ENCODE data around the gene LKAAEAR1.

LKAAEAR1 gene

DNA sequence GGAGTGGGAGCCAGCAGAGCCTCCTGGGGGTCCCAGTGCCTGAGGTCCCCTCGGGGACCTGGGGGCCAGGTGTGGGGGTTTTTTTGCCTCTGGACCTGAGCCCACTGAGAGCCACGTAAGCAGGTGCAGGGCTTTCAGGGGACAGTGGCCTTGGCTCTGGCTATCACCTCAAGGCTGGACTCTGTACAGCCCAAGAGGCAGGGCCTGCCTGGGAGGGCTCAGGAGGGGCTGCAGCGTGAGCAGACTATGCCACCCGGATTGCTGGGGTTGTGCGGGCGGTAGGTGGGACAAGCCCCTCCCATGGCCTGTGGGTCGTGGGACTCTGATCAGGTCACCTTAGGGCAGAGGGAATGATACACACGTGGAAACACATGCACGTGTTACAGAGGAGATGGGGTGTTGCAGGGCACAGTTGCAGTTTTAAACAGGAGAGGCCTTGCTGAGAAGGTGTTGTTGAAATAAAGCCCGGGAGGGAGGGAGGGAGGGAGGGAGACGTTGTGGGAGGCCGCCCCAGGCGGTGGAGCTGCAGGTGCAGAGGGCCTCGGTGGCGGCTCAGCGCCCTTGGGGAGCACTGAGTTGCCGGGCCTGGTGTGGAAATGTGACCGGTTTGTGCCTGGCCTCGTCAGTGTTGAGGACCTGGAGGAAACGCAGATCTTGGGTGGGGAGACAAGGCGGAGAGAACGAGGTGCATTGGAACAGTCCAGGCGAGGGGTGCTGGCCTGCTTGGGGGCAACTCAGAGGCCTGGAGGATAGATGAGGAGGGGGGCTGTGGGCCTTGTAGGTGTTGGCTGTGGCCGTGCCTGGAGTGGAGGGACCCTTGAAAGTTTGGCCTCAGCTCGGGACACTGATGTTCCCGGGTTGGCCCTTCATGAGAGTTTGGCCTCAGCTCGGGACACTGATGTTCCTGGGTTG, 18.9 kb downstream of the LKAAEAR1 start:
- no peak for DNase-seq

DNA sequence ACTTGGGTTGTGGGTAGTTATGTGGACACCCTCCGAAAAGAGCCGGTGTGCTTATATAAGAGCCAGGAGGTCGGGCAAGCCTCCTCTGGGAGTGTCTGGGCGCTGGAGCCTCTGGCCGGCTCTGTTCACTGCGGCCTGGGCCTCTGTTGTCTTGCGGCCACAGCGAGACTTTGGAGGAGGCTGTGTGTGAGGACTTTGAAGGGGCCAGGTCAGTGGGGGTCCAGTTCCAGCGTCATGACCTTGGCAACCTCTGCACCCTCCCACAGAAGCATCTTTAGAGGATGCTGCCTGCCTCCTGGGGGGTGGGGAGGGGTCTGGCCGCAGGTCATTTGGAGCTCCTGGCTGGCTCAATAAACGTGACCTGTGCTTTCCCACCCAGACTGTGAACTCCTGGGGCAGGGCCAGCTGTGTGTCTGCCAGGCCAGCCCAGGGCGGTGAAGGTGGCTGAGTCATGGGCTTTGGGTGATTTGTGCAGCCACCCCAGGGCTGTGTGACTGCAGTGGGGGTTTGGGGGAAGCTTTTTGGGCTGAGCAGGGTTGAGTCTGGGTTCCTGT, 20.0 kb downstream of the LKAAEAR1 start:
- no peak for DNase-seq

DNA sequence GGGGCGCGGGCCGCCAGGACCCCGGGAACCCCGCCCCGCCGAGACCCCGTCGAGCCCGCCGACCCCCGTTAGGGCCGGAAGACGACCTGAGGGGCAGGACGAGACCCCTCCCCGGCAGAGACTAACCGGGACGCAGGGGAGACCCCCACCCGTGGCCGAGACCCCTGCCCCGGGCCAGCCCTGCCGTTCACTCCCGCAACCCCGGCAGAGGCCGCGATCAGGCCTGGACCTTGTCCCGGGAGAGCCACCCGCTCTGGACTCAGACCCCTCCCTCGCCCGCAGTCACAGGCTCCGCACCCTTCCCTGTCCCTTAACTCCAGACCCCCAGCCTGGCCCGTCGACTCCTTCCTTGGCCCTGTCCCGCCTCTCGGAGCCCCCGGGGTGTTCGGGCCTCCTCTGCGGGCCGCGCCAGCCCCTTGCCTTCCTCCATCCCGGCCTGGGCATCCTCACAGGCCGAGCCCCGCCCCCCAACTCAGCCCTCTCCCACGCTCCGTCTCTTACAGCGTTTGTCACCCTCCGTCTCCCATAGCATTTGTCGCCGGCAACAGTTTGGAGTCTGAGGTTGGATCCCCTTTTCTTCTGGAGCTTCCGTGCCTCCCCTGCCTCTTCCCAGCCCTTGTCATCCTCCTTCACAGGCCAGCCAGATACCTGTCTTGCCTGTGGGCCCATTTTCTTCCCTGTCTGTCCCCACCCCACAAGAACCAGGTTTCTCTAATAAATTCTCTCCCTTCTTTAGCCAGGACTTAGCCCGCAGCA, 20.6 kb downstream of the LKAAEAR1 start:
- no peak for DNase-seq

DNA sequence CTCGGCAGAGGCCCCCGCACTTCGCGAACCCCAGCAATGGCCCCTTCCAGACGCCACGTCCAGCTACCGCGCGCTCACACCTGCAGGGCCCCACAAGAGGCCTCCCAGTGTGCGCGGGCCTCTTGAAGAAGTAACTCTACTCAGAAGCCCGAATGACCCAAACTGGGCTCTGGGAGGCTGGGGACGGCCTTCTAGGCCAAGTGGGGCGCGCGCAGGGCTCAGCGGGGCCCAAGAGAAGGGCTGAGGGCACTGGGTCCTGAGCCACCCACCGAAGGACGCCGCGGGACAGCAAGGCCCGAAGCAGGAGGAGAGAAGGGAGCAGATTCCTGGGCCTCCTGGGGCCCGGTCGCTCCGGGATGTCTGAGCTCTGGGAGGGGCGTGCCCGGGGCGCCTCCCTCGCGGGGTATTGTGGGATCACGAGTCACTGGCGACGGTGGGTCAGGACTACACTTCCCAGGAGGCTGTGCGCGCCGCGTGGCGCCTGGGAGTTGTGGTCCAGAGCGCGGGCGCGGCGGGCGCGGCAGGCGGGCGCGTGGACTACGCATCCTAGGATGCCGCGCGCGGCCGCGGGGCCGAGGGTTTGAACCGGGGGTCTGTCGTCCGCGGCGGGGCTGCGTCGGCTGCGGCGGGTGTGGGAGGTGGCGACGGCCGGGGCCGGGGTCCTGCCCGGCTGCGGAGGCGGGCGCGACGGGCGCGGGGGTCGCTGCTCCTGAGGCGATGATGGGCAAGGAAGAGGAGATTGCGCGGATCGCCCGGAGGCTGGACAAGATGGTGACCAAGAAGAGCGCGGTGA, 21.4 kb downstream of the LKAAEAR1 start, which contains the start of gene TCEA2:
TCEA2 (plus strand) TSS at position 603 of the 793 bp plus-strand sequence; CDS start at position 718, 115 bp downstream.
- DNase-seq = peak; percentile 93

DNA sequence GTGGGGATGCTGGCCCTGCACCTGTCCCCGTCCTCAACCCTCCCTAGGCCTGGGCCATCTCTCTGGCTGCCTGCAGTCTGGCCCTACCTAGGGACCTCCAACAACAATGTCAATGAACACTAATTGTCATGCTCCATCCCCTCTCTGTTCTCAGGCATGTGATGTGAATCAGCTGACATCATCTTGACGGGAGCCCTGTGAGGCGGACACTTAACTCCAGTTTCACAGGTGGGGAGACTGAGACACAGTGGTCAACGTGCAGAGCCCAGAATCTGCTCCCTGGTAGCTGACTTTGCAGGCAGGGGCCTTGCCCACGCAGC, 22.0 kb downstream of the LKAAEAR1 start:
- no peak for DNase-seq

DNA sequence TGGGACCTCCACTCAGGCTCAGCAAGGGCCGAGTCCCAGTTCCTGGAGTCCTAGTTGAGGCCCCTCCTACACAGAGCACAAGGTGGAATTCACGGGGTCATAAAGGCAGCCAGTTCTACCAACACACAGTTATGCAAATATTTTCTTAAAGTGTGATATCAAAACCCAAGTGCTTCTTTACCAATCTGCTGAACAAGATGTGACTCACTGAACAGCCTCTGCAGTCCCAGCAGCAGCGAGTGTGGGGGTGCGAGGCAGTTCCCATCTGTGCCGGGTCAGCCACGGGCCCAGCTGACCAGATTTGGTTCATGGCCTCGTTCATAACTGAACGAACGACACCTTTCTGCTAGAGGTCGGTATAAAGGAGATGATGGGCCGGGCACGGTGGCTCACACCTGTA, 25.7 kb downstream of the LKAAEAR1 start:
- no peak for DNase-seq

DNA sequence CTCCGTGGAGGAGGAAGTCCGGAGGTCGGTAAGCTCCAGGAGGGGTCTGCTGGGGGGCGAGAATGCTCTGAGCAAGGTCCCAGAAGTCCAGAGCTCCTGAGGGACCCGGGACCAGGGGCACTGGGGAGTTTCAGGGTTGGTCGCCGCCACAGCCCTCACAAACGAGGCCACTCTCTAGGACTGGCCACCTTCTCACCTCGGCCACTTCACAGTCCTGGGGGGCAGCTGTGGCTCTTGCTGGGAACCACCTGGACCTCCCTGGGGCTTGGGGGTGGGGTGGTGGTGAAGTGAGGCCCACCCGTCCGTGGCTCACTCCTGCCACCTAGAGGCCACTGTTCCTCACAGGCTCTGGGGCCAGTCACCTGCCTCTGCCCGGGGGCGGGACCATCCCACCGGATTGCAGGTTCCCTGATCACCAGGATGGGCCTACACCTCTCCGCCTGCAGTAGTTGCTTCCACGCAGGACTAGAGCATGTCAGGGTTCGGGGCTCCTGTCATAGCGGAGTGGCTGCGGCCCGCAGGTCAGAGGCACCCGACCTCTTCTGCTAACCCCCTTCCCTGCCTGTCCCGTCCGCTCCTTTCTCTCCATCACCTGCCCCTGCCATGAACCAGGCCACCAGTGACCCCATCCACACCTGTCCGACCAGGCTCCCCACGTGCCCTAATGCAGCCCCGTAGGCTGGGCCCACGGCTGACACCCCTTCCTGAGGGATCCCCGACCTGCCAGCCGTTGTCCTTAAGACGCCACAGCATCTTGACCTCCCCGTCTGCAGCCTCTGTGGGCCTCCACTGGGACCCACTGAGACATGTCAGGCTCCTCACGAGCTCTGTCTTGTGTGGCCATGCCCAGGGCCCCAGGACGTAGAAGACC, 26.3 kb downstream of the LKAAEAR1 start:
- peak; percentile 56 for DNase-seq

DNA sequence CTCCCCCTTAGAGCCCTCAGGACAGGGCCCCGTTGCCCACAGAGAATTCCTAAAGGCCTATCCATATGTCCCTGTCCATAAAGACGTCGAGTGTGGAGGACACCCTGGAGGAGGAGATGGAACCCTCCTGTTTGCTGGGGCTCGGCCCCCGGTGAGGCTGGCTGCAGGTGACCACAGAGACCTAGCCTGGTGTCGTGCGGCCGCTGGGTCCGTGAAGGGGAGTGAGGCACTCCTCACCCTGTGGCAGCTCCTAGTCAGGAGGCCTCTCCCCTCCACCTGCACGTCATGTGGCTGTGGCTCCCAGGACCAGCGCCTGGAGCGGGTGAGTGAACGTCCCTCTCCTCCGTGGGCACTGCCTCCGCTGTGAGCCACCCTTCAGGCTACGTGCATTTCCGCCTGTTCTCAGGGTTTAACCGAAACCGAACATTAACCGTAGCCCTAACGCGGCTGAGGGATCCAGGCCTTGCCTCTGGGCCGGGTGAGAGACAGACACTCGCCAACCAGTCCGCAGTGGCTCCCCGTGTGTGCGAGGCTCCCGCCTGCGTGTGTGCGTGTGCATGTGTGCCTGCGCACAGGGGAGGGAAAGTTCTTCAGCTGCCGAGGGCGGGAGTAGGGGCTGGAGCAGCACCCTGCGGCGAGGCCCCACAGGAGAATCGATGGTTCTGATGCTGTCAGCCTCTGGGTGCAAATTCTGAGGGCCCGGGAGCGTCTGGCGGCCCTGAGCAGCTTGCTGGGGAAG, 27.1 kb downstream of the LKAAEAR1 start:
- DNase-seq = no peak

DNA sequence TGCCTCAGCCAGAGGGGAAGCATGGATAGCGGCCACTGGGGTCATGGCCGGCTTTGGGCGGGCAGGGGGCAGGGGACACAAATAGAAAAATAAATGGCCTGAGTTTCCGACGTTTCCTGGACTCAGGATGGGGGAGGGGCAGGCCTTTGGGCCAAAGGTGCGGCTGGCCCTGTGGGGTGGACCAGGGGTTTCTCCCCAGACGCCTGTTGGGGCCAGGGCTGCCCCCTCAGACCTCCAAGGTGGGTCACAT, 27.6 kb downstream of the LKAAEAR1 start:
- no peak for DNase-seq

DNA sequence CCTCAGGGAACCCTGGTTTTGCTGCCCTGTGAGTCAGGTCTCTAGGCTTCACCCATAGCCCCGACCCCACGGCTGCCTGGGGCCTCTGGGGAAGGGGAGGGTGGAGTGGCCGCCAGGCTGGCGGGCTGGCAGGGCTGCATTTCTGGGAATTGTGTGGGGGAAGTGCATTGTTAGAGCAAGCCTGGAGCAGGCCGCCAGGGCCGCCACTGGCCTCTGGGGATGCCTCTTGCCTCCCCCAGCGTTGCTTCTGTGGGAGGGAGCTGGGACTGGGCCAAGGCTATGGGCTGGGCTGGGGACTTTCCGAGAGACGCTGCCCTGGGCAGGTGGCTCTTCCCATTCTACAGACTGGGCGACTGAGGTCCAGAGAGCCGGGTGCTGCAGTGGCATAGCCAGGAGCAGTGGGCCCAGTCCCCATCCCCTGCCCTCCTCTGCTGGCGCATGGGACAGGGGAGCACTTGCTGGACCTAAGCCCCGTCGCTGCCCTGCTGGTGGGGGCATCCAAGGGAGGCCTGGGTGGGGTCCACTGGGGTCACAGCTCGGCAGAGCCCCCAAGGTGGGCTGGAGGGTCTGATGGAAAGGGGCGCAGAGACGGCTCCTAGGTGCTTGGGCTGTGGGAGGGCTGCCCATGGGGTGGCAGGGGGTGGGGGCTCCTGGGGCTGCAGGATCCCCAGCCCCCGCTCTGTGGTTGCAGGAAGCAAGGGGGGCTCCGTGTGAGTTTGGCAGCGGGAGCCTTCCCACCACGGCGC, 28.1 kb downstream of the LKAAEAR1 start:
- DNase-seq = no peak

DNA sequence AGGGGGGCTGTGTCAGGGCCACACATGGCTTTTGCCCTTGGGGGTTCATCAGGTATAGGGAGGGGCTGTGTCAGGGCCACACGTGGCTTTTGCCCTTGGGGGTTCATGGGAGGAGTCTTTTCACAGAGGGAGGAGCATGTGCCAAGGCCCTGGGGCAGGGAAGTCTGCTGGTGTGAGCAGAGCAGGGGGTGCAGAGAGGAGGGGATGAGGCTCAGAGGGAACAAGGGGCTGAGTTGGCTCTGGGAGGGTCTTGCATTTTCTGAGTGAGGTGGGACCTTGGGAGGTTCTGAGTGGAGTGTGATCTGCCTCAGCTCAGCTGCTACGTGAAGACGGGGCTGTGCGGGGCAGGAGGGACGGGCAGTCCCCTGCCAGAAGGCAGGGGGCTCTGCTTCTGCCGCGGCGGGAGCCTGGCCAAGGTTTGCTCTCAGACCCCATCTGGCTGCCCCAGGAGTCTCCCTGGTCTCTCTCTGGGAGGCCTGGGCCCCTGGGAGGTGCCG, 28.8 kb downstream of the LKAAEAR1 start:
- no peak for DNase-seq

DNA sequence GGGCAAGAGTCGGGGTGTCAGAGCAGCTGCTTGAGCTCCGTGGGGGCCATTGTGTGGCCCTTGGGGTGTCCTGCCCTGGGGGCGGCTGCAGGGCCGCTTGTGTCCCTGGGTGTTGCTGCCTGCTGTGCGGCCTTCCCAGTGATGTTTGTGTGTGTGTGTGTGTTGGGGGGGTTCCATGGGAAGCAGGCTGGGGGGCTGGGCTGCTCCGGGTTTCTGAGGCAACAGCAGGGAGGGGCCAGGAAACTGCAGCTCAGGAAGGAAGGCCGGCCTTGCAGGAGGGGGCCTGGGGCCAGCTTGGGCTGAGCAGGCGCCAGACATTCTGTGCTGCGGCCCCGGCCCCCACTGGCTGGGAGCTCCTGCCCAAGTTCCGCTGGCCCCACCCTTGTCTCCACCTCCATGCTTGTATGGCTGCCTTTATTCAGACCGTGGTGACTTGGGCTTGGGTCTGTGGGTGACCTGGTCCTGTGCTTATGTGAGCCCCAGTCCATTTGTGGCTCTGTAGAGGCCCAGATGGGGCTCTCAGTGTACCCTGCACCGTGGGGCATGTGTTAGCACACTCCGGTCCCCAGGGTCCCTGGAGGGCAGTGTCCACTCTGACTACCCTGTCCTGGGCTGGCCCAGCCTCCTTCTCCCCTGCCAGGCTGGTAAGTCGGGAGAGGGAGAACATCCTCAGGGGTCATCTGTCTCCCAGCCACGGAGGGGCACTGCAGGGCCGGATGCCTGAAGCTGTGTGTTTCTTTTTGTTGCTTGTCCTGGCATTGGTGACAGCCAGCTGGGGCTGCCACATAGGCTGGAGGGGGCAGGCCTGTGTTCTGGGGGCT, 30.1 kb downstream of the LKAAEAR1 start:
- no peak for DNase-seq

DNA sequence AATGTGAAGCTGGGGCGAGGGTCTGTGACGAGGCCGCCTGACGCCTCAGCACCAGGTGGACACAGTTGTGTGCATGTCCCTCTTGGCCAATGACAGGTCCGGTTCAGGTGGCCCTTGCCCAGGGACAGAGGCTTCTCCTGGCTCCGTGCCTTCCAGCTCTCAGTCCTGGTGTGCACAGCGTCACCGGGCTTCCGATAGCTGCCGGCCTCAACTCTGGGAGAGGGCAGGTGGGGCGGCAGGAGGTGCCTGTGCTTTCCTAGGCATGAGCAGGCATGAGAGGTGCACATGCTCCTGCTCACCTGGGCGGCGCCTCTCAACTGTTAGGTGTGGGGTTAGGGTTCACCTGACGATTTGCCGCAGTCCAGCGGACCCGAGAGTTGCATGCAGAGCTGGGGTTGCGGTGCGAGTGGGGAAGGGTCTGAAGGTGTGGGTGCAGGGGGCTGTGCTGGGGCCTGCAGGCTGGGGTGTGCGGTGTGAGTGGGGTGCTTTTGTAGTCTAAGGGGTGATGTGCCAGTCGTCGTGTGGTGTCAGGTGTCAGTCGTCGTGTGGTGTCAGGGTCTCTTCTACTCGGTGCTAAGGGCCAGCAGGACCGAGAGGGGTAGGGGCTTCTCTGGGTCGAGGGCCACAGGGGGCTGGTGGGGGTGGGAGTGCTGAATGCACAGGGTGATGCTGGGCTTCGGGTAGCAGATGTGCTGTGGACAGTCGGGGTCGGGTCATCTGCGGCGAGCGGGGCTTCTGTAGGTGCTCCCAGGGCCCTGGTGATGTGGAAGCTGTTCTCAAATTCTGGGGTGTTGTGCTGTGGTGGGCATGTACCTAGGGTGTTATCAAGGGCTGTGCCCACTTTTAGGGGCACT, 31.0 kb downstream of the LKAAEAR1 start:
- no peak for DNase-seq

DNA sequence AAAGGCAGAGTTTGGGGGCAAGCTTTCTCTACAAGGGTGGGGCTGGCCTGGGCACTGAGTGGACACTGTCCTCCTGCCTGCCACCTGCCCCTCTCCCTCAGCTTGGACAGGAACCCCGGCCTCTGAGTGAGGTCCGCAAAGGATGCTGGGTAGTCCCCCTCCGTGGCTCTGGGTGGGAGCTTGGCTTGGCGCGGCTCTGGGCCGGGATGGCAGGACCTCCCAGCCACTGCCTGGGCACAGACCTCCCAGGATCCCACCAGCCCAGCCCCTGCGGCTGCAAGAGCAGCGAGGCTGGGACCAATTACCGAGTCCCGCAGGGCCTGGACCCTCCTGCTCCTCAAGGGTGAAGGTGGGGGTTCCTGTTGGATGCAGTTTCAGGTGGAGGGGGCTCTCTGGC, 31.9 kb downstream of the LKAAEAR1 start:
- no peak for DNase-seq

DNA sequence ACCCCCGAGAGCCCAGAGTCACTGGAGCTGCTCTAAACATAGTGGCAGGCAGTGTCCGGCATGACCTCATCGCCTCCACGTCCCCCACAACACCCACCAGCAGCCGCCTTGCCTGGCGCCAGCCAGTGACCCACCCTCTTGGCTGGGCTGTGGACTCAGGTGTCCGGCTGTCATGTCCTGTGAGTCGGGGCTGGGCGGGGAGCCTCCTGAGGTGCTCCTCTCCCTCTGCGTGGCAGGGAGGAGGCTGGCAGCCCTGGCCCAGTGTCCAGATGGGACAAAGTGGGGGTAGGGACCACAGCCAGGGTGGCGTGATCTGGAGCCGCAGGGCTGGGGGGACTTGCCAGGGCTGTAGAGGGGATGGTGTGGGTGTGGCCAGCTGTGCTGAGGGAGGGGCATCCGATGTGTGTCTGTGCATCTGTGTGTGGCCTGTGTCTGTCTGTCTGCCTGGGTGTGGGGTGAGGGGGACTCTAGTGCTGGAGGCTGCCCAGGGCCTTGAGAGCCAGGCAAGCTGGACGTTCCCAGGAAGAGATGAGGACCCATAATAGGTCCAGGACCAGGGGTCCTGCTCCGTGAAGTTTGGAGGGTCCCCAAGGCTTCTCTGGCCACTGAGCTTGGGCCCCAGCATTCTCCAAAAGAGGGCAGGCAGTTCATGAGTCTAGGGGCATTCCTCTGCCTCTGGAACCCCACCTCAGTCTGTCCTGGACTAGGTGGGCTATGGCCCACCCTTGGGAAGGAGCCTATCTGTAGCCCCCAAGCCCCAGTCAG, 32.5 kb downstream of the LKAAEAR1 start:
- DNase-seq = no peak

DNA sequence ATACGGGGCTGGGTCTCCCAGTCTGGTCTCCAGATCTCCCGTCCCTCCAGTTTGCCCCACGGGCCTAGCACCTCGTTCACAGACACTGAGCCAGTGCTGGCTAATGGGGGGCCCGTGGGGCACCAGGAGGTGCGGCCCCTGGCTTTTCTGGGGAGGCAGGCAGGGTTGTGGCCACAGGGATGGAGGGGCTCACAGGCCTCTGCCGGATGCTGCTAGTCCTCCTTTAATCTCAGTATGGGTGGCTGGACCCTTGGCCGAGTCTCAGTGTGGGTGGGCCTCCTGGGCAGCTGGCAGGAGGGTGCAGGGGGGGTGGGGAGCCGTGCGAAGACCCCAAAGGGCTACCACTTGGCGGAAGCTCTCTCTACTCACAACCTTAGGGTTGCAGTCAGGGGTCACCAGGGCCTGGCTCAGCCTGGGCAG, 33.2 kb downstream of the LKAAEAR1 start:
- no peak for DNase-seq

DNA sequence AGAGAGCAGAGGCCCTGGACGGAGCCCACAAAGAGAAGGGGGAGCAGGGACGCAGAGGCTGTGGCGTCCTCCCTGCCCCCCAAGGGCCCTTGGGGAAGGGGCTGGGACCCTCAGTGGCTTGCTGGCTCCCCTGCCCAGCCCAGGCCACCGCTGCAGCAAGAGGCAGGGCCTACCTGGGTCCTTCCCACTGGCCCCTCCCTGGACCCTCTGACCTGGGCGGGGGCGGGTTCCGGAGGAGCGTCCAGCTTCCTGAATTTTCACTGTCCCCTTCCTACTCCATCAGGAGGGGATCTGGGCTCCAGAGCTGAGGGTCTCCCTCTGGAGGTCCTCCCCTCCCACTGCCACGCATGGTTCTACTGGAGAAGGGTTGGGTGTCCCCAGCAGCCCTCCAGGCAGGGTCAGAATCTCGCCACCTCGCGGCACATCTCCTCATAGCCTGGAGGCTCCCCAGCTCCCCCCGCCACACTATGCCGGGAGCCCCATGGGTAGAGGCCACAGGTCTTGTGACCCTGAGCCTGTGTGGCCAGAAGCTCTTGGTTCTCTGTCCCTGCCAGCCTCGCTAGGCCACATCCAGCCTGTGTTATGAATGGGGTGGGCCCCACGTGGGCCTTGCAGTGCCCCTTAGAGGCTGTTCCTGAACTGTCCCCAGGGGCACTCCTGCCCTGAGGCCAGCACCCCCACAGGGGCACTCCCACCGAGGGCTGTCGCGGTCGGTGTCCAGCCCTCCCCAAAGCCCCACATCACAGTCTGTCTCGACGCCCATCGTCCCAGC, 33.8 kb downstream of the LKAAEAR1 start:
- DNase-seq = no peak

Measured in NCI-H1105 treated with DMSO at 0.1 percent for 48 hours (cell line).